NCI-H526 (cell line): Measurements from ENCODE around the gene ATG9B.
A peak's percentile ranks its signal among the peaks of the same experiment; 100 is the strongest.
"Not testable (repeated sequence)": the region's sequence is repeated elsewhere in the genome, so short reads cannot be mapped to it uniquely, and the experiment has no call there.

Experiments used
- DNase-seq, 2 experiments: peaks; one replicate each; lab custom pipeline; 2025; lab: John Stamatoyannopoulos, UW

ATG9B gene

GRCh38 chr7:151057989-151058780, 33.9 kb upstream of the ATG9B start:
- DNase-seq: peak; percentile 100

GRCh38 chr7:151057506-151057988, 33.3 kb upstream of the ATG9B start, which contains the start of gene CDK5:
Gene CDK5, minus strand, starts transcription at chr7:151057897. Its CDS starts 49 bp downstream, at chr7:151057848.
- peak in 1 of 2 experiments; percentile 89 for DNase-seq

GRCh38 chr7:151056666-151057505, 32.6 kb upstream of the ATG9B start:
- DNase-seq: no peak

- DNase-seq: no peak
These were observed 32.0 kb upstream of the ATG9B start for GRCh38 chr7:151056283-151056665.

- no peak for DNase-seq
These were observed 29.5 kb upstream of the ATG9B start for GRCh38 chr7:151053751-151054150.

GRCh38 chr7:151053096-151053495, 28.8 kb upstream of the ATG9B start:
- DNase-seq: no peak

GRCh38 chr7:151051108-151051507, 26.8 kb upstream of the ATG9B start:
- DNase-seq: peak in 1 of 2 experiments; percentile 33

- peak in 1 of 2 experiments; percentile 37 for DNase-seq
These were observed 24.7 kb upstream of the ATG9B start for GRCh38 chr7:151048911-151049463.

- no peak for DNase-seq
These were observed 23.9 kb upstream of the ATG9B start, which contains the start of gene ASIC3 for GRCh38 chr7:151047976-151048815. Gene ASIC3, plus strand, starts transcription at chr7:151048531. Its CDS starts 355 bp downstream, at chr7:151048886.

- no peak for DNase-seq
These were observed 22.6 kb upstream of the ATG9B start for GRCh38 chr7:151046603-151047573.

GRCh38 chr7:151045967-151046366, 21.7 kb upstream of the ATG9B start:
- DNase-seq: no peak

GRCh38 chr7:151045262-151045661, 21.0 kb upstream of the ATG9B start:
- no peak for DNase-seq

GRCh38 chr7:151043959-151044358, 19.7 kb upstream of the ATG9B start:
- no peak for DNase-seq

GRCh38 chr7:151043449-151043848, 19.2 kb upstream of the ATG9B start:
- not testable (repeated sequence) for DNase-seq

- DNase-seq: no peak
These were observed 16.5 kb upstream of the ATG9B start for GRCh38 chr7:151040616-151041375.

- no peak for DNase-seq
These were observed 15.7 kb upstream of the ATG9B start for GRCh38 chr7:151039850-151040548.

GRCh38 chr7:151038951-151039849, 14.9 kb upstream of the ATG9B start:
- no peak for DNase-seq

- no peak for DNase-seq
These were observed 11.6 kb upstream of the ATG9B start for GRCh38 chr7:151035902-151036301.
